Measurements from ENCODE around the gene ITGB2.
A peak's percentile ranks its signal among the peaks of the same experiment; 100 is the strongest.
"Not testable (repeated sequence)": the region's sequence is repeated elsewhere in the genome, so short reads cannot be mapped to it uniquely, and the experiment has no call there.

The ITGB2 gene

GRCh38 chr21:44926331-44927101 lies 5.8 kb upstream of the ITGB2 start:
- no peak for DNase-seq (ENCODE audit: low spot score)

- no peak for DNase-seq (ENCODE audit: low spot score)
These were observed 4.7 kb upstream of the ITGB2 start for GRCh38 chr21:44925378-44925755.

- DNase-seq (ENCODE audit: low spot score): no peak
These were observed 4.1 kb upstream of the ITGB2 start for GRCh38 chr21:44924606-44925377.

- no peak for DNase-seq (ENCODE audit: low spot score)
These were observed 2.9 kb upstream of the ITGB2 start for GRCh38 chr21:44923480-44924084.

GRCh38 chr21:44921928-44922327 lies 1.2 kb upstream of the ITGB2 start:
- DNase-seq (ENCODE audit: low spot score): no peak

- DNase-seq (ENCODE audit: low spot score): no peak
These were observed 596 bp downstream of the ITGB2 start for GRCh38 chr21:44919913-44920693.

- DNase-seq (ENCODE audit: low spot score): no peak
These were observed 1.4 kb downstream of the ITGB2 start for GRCh38 chr21:44919111-44919912.

- no peak for DNase-seq (ENCODE audit: low spot score)
These were observed 2.1 kb downstream of the ITGB2 start for GRCh38 chr21:44918581-44919033.

- no peak for DNase-seq (ENCODE audit: low spot score)
These were observed 2.6 kb downstream of the ITGB2 start for GRCh38 chr21:44918107-44918470.

- DNase-seq (ENCODE audit: low spot score): no peak
These were observed 3.1 kb downstream of the ITGB2 start for GRCh38 chr21:44917446-44918106.

- DNase-seq (ENCODE audit: low spot score): no peak
These were observed 3.7 kb downstream of the ITGB2 start for GRCh38 chr21:44916965-44917364.

- DNase-seq (ENCODE audit: low spot score): no peak
These were observed 6.4 kb downstream of the ITGB2 start for GRCh38 chr21:44914176-44914874.

GRCh38 chr21:44913425-44914175 lies 7.1 kb downstream of the ITGB2 start:
- DNase-seq (ENCODE audit: low spot score): no peak

GRCh38 chr21:44912506-44913412 lies 7.9 kb downstream of the ITGB2 start:
- not testable (repeated sequence) for DNase-seq (ENCODE audit: low spot score)

GRCh38 chr21:44912158-44912473 lies 8.6 kb downstream of the ITGB2 start:
- DNase-seq (ENCODE audit: low spot score): no peak

GRCh38 chr21:44911384-44912157 lies 9.1 kb downstream of the ITGB2 start:
- DNase-seq (ENCODE audit: low spot score): peak; percentile 89

- DNase-seq (ENCODE audit: low spot score): no peak
These were observed 9.7 kb downstream of the ITGB2 start for GRCh38 chr21:44911068-44911383.
